ENCODE results near the gene SHOC2. TPM values are rescaled to one million over a fixed set of nuclear protein-coding genes. Genes with fewer than 3 reads are reported as not detected.

SHOC2 gene
- total RNA-seq = 98.6 TPM

DNA sequence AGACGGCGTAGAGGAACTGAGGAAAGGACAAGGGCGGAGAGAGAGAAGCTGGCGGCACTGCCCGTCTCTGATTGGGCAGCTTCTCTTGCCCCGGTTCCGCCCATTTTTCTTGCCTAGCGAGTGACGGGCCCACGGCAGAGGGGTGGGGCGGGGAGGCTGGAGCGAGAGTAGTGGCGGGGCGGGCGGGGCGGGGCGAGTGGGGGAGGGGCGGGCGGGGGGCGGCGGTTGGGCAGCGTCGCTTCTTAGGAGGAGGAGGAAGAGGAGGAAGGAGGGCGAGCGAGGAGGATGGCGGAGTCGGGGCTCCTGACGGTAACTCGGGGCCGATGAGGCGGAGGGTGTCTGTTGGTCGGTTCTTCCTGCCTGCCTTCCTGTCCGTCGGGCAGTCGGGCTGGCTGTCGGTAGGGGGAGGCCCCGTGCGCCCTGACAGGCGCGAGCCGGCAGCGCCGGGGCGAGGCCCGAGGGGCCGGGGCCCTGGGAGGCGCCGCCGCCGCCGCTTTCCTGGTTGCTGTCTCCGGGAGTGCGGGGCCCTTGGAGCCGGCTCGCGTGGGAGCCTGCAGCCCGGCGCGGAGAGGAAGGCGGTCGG lies at the start of gene SHOC2:
Gene SHOC2, plus strand, starts transcription at position 256 of the 583 bp plus-strand sequence. CDS start 44,755 bp downstream, outside the sequence.
- no peaks in the 10 kb centered on the region for H3K9me3 ChIP-seq (ENCODE audit: low read depth, low read length)
- H3K27me3 ChIP-seq (ENCODE audit: insufficient read depth, low read length) = no peaks in the 10 kb centered on the region
- H3K4me1 ChIP-seq (ENCODE audit: insufficient read depth, low read length) = peaks cover 12% of the 10 kb centered on the region
- peak within 1 kb of the TSS; percentile 99 for H3K4me3 ChIP-seq (ENCODE audit: low read length)

DNA sequence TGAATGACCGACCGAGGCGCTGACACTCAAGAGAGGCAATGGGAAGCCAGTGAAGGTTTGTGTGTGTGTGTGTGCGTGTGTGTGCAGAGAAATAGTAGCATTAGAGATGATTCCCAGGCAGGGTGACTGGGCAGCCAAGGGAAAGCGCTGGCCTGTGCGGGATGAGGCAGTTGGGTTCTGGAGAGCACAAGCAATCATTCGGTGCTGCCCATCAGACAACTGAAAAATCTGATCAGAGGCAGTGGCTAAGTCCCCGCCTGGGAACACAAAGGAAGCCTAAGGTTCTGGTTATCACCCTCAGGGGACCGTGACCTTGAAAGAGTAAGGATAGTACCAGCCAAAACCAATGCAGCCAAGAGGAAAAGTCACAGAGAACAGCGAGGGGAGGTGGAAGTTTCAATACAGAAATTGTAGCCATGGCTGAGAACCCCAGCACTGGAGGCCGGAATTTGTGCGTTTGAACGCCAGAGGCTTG lies 48.5 kb upstream of the SHOC2 start:
- peak overlapping the region; percentile 84 for H3K4me3 ChIP-seq (ENCODE audit: low read length)
- H3K27me3 ChIP-seq (ENCODE audit: insufficient read depth, low read length) = no peaks in the 10 kb centered on the region
- no peaks in the 10 kb centered on the region for H3K9me3 ChIP-seq (ENCODE audit: low read depth, low read length)
- peaks cover 60% of the 10 kb centered on the region for H3K4me1 ChIP-seq (ENCODE audit: insufficient read depth, low read length)

GRCh38 chr10:110871298-110872084 lies 47.9 kb upstream of the SHOC2 start, which contains the start of gene PDCD4:
Gene PDCD4, plus strand, starts transcription at chr10:110871928. Its CDS starts 4,100 bp downstream, at chr10:110876028.
- H3K4me1 ChIP-seq (ENCODE audit: insufficient read depth, low read length) = peaks cover 57% of the 10 kb centered on the region
- no peaks in the 10 kb centered on the region for H3K27me3 ChIP-seq (ENCODE audit: insufficient read depth, low read length)
- peak within 1 kb of the TSS; percentile 84 for H3K4me3 ChIP-seq (ENCODE audit: low read length)
- no peaks in the 10 kb centered on the region for H3K9me3 ChIP-seq (ENCODE audit: low read depth, low read length)

DNA sequence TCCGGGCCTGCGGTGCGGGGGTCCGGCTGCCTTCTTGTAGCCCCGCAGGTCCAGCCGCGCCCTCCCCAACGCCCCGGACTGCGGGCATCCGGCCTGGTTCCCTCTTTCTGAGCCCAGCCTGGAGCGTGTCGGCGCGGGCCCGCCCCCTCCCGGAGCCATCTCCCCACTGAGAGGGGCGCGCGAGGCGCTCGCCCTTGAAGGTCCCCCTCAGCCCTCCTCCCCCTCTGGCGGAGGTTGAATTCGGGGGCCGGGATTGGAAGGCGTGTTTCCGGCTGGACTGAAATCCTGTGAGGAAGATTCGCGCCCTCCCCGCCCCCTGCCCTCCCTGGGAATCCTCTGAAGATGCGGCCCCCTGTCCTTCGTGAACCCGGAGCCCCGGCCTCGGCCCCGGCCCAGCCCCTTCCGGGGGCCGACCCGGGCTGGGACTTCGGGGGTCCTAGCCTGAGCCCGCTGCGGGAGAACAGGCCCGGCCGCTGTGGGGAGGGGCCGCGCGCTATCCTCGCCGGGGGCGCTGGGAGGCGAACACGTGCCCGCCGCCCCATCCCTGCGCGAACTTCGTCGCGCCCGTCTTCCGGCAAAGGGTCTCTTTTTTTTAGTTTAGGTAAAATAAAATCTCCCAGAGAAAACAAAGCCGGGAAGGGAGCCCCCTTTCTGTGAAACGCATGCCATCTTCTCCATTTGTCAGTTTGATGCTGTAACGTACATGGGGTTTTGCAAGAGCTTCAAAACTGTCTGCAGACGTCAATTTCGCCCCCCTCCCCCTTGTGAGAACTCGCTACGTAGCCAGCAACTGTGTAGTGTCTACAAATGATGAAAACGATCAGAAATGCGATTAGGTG lies 47.0 kb upstream of the SHOC2 start:
- H3K4me3 ChIP-seq (ENCODE audit: low read length) = peak overlapping the region; percentile 84
- peaks cover 48% of the 10 kb centered on the region for H3K4me1 ChIP-seq (ENCODE audit: insufficient read depth, low read length)
- H3K27me3 ChIP-seq (ENCODE audit: insufficient read depth, low read length) = no peaks in the 10 kb centered on the region
- no peaks in the 10 kb centered on the region for H3K9me3 ChIP-seq (ENCODE audit: low read depth, low read length)

- H3K4me3 ChIP-seq (ENCODE audit: low read length) = peak overlapping the region; percentile 84
- H3K9me3 ChIP-seq (ENCODE audit: low read depth, low read length) = no peaks in the 10 kb centered on the region
- H3K4me1 ChIP-seq (ENCODE audit: insufficient read depth, low read length) = peaks cover 39% of the 10 kb centered on the region
- H3K27me3 ChIP-seq (ENCODE audit: insufficient read depth, low read length) = no peaks in the 10 kb centered on the region
These were observed 46.1 kb upstream of the SHOC2 start for GRCh38 chr10:110872984-110873923.

- H3K27me3 ChIP-seq (ENCODE audit: insufficient read depth, low read length) = no peaks in the 10 kb centered on the region
- no peaks in the 10 kb centered on the region for H3K9me3 ChIP-seq (ENCODE audit: low read depth, low read length)
- H3K4me1 ChIP-seq (ENCODE audit: insufficient read depth, low read length) = peaks cover 32% of the 10 kb centered on the region
- peak overlapping the region; percentile 84 for H3K4me3 ChIP-seq (ENCODE audit: low read length)
These were observed 45.5 kb upstream of the SHOC2 start for GRCh38 chr10:110873951-110874350.

DNA sequence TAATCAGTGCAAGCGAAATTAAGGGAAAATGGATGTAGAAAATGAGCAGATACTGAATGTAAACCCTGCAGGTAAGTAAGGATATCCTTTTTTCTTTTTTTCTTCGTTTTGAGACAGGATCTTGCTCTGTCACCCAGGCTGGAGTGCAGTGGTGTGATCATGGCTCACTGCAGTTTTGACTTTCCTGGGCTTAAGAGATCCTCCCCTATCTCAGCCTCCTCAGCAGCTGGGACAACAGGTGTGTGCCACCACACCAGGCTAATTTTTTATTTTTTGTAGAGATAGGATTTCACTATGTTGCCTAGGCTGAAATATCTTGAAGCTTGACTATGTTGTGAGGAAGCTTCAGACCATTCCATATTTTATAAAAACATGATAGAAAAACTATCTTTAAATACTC lies 43.4 kb upstream of the SHOC2 start:
- peaks cover 12% of the 10 kb centered on the region for H3K4me1 ChIP-seq (ENCODE audit: insufficient read depth, low read length)
- no peaks in the 10 kb centered on the region for H3K27me3 ChIP-seq (ENCODE audit: insufficient read depth, low read length)
- H3K4me3 ChIP-seq (ENCODE audit: low read length) = no peak overlapping the region
- H3K9me3 ChIP-seq (ENCODE audit: low read depth, low read length) = no peaks in the 10 kb centered on the region

- Histone ChIP-seq H3K4me3 (ENCODE audit: low read length) (no peak overlapping the region), H3K9me3 (ENCODE audit: low read depth, low read length) (no peaks in the 10 kb centered on the region), H3K4me1 (ENCODE audit: insufficient read depth, low read length) (peaks cover 7% of the 10 kb centered on the region), H3K27me3 (ENCODE audit: insufficient read depth, low read length) (no peaks in the 10 kb centered on the region)
These were observed 42.6 kb upstream of the SHOC2 start for GRCh38 chr10:110876788-110877187.

DNA sequence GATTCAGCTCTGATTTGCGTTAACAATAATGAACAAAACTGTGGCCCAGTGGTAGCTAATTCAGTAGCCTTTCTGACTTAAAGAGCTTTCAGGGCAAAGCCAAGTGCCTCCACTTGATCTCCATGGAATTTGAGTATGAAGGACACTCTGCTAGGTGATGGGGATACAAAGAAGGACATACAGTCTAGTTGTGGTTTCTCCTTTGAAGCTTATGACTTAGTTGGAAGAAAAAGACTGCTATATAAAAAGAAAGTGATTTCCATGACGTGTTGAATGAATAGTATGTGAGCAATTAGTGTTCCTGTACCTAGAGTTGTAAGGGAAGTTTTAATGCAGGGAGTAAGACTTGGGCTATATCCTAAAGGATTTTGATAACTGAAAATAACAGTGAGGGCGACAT lies 39.4 kb upstream of the SHOC2 start:
- Histone ChIP-seq H3K4me3 (ENCODE audit: low read length) (no peak overlapping the region), H3K27me3 (ENCODE audit: insufficient read depth, low read length) (no peaks in the 10 kb centered on the region), H3K9me3 (ENCODE audit: low read depth, low read length) (no peaks in the 10 kb centered on the region), H3K4me1 (ENCODE audit: insufficient read depth, low read length) (peaks cover 8% of the 10 kb centered on the region)

DNA sequence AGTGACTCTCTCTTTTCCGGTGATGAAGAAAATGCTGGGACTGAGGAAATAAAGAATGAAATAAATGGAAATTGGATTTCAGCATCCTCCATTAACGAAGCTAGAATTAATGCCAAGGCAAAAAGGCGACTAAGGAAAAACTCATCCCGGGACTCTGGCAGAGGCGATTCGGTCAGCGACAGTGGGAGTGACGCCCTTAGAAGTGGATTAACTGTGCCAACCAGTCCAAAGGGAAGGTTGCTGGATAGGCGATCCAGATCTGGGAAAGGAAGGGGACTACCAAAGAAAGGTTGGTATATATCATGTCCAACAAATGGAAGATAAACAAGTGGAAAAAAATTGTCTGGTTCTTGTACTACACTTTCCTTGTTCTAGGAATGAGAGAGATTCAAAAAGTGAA lies 38.2 kb upstream of the SHOC2 start:
- Histone ChIP-seq H3K4me3 (ENCODE audit: low read length) (no peak overlapping the region), H3K9me3 (ENCODE audit: low read depth, low read length) (no peaks in the 10 kb centered on the region), H3K27me3 (ENCODE audit: insufficient read depth, low read length) (no peaks in the 10 kb centered on the region), H3K4me1 (ENCODE audit: insufficient read depth, low read length) (peaks cover 4% of the 10 kb centered on the region)

DNA sequence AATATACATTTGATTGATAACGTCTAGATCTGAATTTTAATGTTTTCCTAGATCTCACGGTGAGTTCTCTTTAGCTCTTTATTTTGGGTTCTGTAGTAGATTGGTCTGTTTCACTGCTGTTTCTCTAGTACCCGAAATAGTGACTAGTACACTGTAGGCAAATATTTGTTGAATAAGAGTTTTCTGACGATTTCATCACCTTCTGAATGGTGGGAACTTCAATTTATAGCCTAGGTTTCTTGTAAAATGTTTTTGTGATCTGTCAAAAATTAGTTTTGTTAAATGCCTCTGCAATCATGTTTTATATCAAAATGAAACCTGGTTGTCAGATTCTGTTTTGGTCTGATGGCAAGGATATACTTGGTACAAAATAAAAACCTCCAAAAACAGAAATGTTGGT lies 37.5 kb upstream of the SHOC2 start:
- Histone ChIP-seq H3K4me3 (ENCODE audit: low read length) (no peak overlapping the region), H3K27me3 (ENCODE audit: insufficient read depth, low read length) (no peaks in the 10 kb centered on the region), H3K4me1 (ENCODE audit: insufficient read depth, low read length) (peaks cover 4% of the 10 kb centered on the region), H3K9me3 (ENCODE audit: low read depth, low read length) (no peaks in the 10 kb centered on the region)

GRCh38 chr10:110883924-110884323 lies 35.5 kb upstream of the SHOC2 start:
- H3K9me3 ChIP-seq (ENCODE audit: low read depth, low read length) = no peaks in the 10 kb centered on the region
- H3K4me1 ChIP-seq (ENCODE audit: insufficient read depth, low read length) = peaks cover 4% of the 10 kb centered on the region
- H3K4me3 ChIP-seq (ENCODE audit: low read length) = no peak overlapping the region
- H3K27me3 ChIP-seq (ENCODE audit: insufficient read depth, low read length) = no peaks in the 10 kb centered on the region

DNA sequence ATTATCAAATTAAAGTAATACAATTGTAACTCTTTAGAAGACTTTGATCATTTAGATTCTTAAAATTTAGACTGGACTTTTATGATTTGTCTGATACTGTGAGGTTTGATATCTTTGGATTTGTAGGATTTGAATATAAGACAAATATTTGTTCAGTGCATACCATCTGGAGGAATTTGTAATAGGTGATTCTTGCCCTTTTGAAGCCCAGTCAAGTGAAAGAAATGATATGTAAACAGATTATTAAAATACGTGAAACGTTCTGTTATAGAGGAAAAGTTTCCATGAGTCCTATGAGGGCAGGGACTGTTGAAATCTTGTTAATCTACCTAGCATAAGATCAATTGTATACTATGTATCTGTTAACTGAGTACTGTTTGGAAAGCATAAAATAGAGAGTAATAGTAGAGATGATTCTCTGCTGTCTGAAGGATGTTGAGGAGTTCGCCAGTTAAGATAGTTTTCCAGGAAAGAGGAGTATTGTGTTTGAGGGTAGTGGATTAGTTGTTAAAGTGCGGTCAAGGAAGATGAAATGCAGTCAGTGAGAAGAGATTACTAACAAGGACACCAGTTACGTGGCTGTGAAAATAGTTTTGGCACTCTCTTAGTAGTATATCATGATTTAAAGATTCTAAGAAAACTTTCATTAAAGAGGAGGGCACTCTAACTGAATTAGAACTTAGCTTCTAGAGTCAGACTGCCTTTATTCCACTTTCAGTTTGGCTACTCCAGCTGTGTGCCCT lies 33.3 kb upstream of the SHOC2 start:
- peaks cover 4% of the 10 kb centered on the region for H3K4me1 ChIP-seq (ENCODE audit: insufficient read depth, low read length)
- H3K9me3 ChIP-seq (ENCODE audit: low read depth, low read length) = no peaks in the 10 kb centered on the region
- no peaks in the 10 kb centered on the region for H3K27me3 ChIP-seq (ENCODE audit: insufficient read depth, low read length)
- no peak overlapping the region for H3K4me3 ChIP-seq (ENCODE audit: low read length)

DNA sequence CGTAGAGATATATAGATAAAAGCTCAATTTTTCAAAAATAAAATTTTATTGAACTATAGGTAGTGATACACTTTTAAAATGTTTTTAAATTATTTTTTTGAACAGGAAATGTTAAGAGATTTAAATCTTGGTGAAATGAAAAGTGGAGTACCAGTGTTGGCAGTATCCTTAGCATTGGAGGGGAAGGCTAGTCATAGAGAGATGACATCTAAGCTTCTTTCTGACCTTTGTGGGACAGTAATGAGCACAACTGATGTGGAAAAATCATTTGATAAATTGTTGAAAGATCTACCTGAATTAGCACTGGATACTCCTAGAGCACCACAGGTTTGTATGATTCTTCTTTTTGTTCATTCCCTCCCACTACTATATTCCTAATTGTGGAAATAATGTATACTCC lies 31.8 kb upstream of the SHOC2 start:
- Histone ChIP-seq H3K9me3 (ENCODE audit: low read depth, low read length) (no peaks in the 10 kb centered on the region), H3K27me3 (ENCODE audit: insufficient read depth, low read length) (no peaks in the 10 kb centered on the region), H3K4me3 (ENCODE audit: low read length) (no peak overlapping the region), H3K4me1 (ENCODE audit: insufficient read depth, low read length) (peaks cover 4% of the 10 kb centered on the region)

Data from mononuclear cell (primary cell).